SU-DHL-6 (cell line): Measurements from ENCODE around the gene ITFG1.
"Not testable (repeated sequence)": the region's sequence is repeated elsewhere in the genome, so short reads cannot be mapped to it uniquely, and the experiment has no call there.

ENCODE experiments used
- EZH2phosphoT487 ChIP-seq: fragments of 200-600 bp; sonication (generic), shearing (Covaris generic); conservative IDR thresholded peaks from 2 replicates; pipeline ENCODE4 v1.6.1; 2018; ENCODE audit warnings: mild to moderate bottlenecking, antibody characterized with exemption, low read length, moderate library complexity, mixed read lengths
- TF ChIP-seq, protein P1 (sequence below): fragments of 200-600 bp; sonication (generic); IDR thresholded peaks from one replicate; pipeline ENCODE4 v1.5.1; 2017; ENCODE audit warnings: antibody characterized with exemption, mild to moderate bottlenecking, low read length, moderate library complexity; ENCODE audit not compliant: insufficient read depth, poor library complexity, severe bottlenecking

DNA sequence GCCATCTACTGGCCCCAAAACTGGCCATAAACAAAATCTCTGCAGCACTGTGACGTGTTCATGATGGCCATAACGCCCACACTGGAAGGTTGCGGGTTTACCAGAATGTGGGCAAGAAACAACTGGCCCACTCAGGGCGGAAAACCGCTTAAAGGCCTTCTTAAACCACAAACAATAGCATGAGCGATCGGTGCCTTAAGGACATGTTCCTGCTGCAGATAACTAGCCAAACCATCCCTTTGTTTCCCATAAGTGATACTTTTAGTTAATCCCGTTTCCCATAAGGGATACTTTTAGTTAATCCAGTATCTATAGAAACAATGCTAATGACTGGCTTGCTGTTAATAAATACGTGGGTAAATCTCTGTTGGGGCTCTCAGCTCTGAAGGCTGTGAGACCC, 308.4 kb downstream of the ITFG1 start:
- TF ChIP-seq, protein P1, sequence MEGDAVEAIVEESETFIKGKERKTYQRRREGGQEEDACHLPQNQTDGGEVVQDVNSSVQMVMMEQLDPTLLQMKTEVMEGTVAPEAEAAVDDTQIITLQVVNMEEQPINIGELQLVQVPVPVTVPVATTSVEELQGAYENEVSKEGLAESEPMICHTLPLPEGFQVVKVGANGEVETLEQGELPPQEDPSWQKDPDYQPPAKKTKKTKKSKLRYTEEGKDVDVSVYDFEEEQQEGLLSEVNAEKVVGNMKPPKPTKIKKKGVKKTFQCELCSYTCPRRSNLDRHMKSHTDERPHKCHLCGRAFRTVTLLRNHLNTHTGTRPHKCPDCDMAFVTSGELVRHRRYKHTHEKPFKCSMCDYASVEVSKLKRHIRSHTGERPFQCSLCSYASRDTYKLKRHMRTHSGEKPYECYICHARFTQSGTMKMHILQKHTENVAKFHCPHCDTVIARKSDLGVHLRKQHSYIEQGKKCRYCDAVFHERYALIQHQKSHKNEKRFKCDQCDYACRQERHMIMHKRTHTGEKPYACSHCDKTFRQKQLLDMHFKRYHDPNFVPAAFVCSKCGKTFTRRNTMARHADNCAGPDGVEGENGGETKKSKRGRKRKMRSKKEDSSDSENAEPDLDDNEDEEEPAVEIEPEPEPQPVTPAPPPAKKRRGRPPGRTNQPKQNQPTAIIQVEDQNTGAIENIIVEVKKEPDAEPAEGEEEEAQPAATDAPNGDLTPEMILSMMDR: not testable (repeated sequence)
- not testable (repeated sequence) for TF ChIP-seq EZH2phosphoT487
